OCI-M2 (cell line): Measurements from ENCODE around the gene PCBD1.

Source experiments
- DNase-seq: peaks from one replicate; lab custom pipeline; 2025; ENCODE audit not compliant: unreplicated experiment; lab: John Stamatoyannopoulos, UW

Gene PCBD1

GRCh38 chr10:70905071-70906021 is 17.0 kb upstream of the PCBD1 start:
- DNase-seq: no peak

- DNase-seq: no peak
Observed at GRCh38 chr10:70903262-70903921, 15.0 kb upstream of the PCBD1 start.

GRCh38 chr10:70902661-70903261 is 14.4 kb upstream of the PCBD1 start:
- no peak for DNase-seq

- DNase-seq: no peak
Observed at GRCh38 chr10:70901276-70901878, 13.0 kb upstream of the PCBD1 start.

GRCh38 chr10:70899096-70899495 is 10.7 kb upstream of the PCBD1 start:
- no peak for DNase-seq

GRCh38 chr10:70898687-70899086 is 10.3 kb upstream of the PCBD1 start:
- no peak for DNase-seq

- no peak for DNase-seq
Observed at GRCh38 chr10:70896551-70896950, 8.2 kb upstream of the PCBD1 start.

GRCh38 chr10:70894416-70894815 is 6.1 kb upstream of the PCBD1 start:
- DNase-seq: no peak

- no peak for DNase-seq
Observed at GRCh38 chr10:70893227-70894006, 5.1 kb upstream of the PCBD1 start.

GRCh38 chr10:70892631-70893030 is 4.3 kb upstream of the PCBD1 start:
- no peak for DNase-seq

GRCh38 chr10:70891627-70892026 is 3.3 kb upstream of the PCBD1 start:
- DNase-seq: no peak

GRCh38 chr10:70890917-70891431 is 2.6 kb upstream of the PCBD1 start:
- DNase-seq: no peak

- no peak for DNase-seq
Observed at GRCh38 chr10:70889291-70889690, 926 bp upstream of the PCBD1 start.

- no peak for DNase-seq
Observed at GRCh38 chr10:70886921-70887665, 1.3 kb downstream of the PCBD1 start.

GRCh38 chr10:70885931-70886903 is 2.1 kb downstream of the PCBD1 start:
- no peak for DNase-seq

GRCh38 chr10:70885481-70885880 is 2.9 kb downstream of the PCBD1 start:
- DNase-seq: no peak

GRCh38 chr10:70884741-70885140 is 3.6 kb downstream of the PCBD1 start:
- DNase-seq: no peak

GRCh38 chr10:70880077-70880534 is 8.3 kb downstream of the PCBD1 start:
- DNase-seq: peak; percentile 11
